ENCODE data around the gene PDPR.
"Not testable (repeated sequence)": the region's sequence is repeated elsewhere in the genome, so short reads cannot be mapped to it uniquely, and the experiment has no call there.

PDPR gene

GRCh38 chr16:70128844-70129243, 14.7 kb downstream of the PDPR start:
- not testable (repeated sequence) for DNase-seq (ENCODE audit: low spot score)

- not testable (repeated sequence) for DNase-seq (ENCODE audit: low spot score)
These were observed 21.7 kb downstream of the PDPR start for GRCh38 chr16:70135796-70136195.

DNA sequence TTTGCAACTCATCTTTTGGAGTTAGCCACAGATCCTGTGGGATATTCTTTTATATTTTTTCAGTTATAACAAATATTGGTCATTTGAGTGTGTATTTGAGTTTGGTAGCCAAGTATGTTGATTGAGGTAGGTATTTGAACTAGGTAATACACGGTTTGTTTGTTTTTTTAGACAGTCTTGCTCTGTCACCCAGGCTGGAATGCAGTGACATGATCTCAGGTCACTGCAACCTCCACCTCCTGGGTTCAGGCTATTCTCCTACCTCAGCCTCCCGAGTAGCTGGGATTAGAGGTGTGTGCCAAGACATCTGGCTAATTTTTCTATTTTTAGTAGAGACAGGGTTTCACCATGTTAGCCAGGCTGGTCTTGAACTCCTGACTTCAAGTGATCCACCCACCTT, 22.5 kb downstream of the PDPR start:
- not testable (repeated sequence) for DNase-seq (ENCODE audit: low spot score)

DNA sequence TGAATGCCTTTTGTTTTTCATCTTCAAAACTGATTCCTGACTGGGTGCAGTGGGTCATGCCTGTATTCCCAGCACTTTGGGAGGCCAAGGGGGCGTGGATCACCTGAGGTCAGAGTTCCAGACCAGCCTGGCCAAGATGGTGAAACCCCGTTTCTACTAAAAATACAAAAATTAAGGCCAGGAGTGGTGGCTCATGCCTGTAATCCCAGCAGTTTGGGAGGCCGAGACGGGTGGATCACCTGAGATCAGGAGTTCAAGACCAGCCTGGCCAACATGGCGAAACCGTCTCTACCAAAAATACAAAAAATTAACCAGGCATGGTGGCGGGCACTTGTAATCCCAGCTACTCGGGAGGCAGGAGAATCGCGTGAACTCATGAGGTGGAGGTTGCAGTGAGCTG, 28.6 kb downstream of the PDPR start:
- not testable (repeated sequence) for DNase-seq (ENCODE audit: low spot score)

DNA sequence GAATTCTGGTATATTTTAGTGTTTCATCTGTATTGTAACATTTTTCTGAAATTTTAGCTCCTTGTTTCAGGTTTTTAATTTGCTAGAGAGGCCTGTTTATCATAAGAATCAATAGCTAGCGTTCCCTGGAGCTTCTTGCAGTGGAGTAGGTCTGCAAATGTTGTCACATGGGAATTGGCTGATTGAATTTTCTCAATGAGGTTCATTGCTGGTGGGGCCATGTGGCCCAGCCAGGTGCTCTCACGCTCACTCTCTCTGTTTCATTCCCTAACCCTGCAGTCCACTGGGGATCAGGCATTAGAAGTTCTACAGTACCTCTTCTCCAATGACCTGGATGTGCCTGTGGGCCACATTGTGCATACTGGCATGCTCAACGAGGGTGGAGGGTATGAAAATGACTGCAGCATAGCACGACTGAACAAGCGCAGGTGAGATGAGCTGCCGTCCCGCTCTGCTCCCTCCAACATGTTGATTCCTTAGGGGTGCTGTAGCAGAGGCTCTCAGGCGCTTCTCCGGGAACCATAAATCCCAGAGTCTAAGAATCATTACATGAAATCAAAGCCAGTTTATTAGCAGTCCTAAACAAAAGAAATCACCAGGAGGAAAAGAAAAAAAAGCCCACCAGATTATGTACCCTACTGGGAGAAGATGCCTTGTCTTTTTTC, 29.2 kb downstream of the PDPR start:
- not testable (repeated sequence) for DNase-seq (ENCODE audit: low spot score)

DNA sequence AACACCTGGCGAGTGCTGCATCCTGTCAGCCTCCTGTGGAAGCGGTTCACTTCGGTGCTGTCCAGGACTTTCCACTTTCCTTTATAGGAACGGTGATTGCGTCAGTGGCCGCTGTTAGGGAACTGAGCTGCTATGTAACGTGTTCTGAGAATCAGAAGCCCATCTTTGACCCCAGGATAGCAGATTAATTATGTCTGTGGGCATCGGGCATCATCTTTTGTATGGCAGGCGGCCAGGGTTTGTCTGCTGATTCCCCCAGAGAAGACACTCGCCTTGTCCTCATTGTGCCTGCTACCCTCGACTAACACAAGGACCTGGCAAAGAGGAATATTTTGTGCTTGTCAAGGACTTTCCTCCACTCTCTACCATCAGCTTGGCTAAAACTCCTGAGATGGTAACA, 33.7 kb downstream of the PDPR start:
- not testable (repeated sequence) for DNase-seq (ENCODE audit: low spot score)

DNA sequence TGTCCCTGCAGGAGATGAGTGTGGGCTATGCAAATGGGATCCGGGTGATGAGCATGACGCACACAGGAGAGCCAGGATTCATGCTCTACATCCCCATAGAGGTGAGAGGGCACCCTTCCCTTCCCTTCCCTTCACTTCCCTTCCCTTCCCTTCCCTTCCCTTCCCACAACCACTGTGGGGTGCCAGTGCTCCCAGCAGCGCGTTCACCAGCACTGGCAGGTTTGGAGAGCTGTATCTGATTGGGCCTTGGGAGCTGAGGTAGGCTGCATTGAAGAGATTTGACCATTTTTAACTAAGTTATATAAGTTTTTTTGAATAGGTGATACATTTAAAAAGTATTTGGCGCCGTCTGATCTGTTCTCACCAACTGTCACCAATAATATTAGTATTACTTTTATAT, 34.3 kb downstream of the PDPR start:
- DNase-seq (ENCODE audit: low spot score): not testable (repeated sequence)

- not testable (repeated sequence) for DNase-seq (ENCODE audit: low spot score)
These were observed 35.2 kb downstream of the PDPR start for GRCh38 chr16:70149296-70149695.

DNA sequence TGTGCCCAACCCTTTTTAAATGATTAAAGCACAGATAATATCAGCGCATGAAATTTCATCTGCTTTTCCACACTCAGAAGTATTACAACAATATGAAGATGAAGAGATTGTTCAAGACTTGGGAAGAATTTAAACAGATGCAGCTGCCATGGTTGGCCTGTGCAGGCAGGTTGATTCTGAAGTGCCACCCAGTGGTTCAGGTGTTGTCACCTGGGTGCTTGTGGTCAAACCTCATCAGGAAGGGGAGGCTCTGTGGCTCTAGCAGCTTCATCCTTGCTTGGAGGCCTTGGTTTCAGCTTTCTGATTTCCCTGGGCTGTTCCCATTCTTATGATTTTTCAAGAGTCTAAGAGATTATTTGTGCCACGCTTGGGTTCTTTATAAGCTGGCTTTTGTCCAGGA, 37.3 kb downstream of the PDPR start:
- no peak for DNase-seq (ENCODE audit: low spot score)

GRCh38 chr16:70151941-70152509, 37.9 kb downstream of the PDPR start:
- no peak for DNase-seq (ENCODE audit: low spot score)

GRCh38 chr16:70152578-70153302, 38.6 kb downstream of the PDPR start:
- no peak for DNase-seq (ENCODE audit: low spot score)

GRCh38 chr16:70154736-70155135, 40.6 kb downstream of the PDPR start:
- DNase-seq (ENCODE audit: low spot score): not testable (repeated sequence)

- DNase-seq (ENCODE audit: low spot score): no peak
These were observed 42.3 kb downstream of the PDPR start for GRCh38 chr16:70156207-70156978.

DNA sequence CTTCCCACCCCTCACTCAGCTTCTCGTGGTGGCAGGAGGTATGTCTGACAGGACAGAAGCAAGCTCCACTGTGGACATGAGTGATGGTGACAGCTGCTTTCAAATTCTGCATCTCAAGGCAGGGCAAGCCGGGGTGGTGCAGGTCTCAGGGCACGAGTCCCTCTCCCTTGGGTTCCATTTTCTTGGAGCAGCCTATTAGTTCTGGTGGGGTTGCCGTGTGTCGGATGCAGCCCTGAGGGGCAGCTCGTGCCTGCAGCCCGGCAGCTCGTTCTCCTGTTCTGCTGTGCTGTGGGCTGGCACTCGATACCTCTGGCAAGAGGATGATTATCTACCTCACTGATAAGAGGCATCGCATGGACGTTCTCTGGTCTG, 43.0 kb downstream of the PDPR start:
- DNase-seq (ENCODE audit: low spot score): no peak

- no peak for DNase-seq (ENCODE audit: low spot score)
These were observed 43.5 kb downstream of the PDPR start for GRCh38 chr16:70157477-70158260.

DNA sequence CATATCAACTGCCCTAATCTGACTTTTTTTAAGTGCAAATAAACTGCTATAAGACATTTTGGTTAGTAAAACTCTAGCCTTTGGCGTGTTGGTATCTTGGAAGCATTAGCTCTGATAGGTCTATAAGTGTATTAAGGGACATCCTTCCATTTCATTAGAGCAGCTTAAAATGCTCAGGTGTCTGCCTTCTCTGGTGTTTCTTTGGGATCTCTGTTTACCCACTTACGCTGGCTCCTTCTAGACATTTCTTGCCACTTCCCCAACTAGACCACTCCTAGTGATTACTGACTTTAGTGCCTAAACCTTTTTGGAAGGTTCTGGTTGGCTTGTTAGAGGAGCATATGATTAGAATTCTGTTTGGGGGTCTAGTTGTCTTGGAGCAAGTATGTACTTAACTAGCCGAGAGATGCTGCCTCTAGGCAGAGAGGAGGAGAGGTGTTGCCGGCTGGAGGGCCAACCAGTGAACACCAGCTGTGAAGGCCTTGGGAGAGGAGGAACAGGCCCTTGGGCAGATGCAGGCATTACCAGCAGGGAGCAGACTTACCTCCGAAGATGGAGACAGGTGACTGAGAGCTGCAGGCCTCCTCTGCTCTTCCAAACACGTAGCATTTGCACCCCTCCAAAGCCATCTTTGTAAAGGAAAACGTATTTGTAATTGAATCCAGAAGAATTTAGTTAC, 44.3 kb downstream of the PDPR start:
- DNase-seq (ENCODE audit: low spot score): no peak

DNA sequence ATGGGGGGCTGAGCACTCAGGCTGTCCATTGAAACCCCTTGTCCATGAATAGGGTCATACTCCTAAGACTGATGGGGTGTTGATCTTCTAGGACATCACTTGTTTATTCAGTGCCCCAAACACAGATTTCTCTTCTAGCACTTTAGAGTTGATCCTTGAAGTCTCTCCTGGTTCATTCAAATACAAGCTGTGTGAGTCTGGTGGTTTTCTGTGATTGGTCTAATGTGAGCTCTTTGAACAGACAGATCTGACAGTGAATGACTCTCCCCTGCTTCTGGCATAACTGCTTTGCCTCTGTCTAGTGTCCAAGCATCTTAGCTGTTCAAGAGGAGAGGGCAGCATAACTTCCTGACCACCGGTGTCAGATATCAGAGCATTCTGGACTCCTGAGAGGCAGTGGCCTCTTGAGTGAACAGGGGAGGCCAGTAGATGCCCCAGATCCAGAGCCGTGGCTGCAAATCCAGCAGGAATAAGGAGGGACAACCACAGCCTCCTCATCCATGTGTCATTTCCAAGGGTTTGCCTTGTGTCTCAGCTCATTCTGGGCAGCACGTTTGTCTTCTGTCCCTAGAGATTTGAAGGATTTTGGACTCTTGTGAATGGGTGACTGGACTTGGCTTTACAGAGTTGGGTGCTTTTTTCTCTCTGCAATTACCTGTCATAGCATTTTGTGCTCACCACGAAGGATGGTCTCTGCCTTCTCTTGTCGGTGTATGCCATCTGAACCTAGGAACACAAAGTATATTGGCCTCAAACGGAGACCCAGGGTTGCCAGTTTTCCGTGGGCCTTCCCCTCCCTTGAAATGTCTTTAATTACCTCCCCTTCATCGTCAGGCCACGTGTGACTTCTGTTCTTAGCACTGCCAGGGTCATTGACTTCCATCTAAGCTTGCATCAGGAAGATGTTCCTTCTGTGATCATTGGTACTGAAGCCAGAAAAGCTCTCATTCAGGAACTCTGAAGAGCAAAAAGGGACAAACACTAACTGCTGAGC, 45.5 kb downstream of the PDPR start:
- no peak for DNase-seq (ENCODE audit: low spot score)

DNA sequence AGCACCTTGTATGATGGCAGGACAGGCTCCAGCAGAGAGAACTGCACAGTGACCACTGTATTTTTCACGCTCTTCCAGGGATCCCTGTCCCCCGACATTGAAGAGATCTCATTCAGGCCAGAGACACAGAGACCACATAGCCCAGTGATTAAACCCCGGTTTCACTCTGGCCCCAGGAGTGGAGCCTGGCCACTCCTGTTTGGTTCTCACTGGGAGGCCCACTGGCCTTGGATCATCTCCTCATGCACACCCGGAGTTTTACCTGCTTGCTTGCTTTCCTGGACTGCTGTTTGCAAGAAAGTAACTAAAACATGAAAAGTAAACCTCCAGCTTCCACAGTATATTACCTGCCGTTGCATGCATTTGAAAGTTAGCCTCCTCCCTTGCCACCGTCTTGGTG, 46.3 kb downstream of the PDPR start:
- DNase-seq (ENCODE audit: low spot score): no peak

DNA sequence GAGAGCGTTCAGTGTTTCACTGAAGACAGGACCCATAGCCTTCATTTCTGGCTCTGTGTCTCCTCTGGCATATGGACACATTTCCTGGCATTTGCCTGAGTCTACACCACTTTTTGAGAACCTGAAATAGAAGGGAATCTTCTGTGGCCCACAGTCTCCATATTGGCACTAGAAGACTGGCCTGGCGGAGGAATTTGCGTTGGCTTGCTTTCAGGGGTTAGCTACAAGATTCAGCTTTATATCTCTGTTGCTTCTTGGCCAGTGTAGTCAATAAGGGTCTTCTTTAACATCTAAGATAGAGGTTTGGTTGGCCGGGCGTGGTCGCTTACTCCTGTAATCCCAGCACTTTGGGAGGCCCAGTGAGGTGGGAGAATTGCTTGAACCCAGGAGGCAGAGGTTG, 46.7 kb downstream of the PDPR start:
- no peak for DNase-seq (ENCODE audit: low spot score)

- DNase-seq (ENCODE audit: low spot score): no peak
These were observed 47.2 kb downstream of the PDPR start for GRCh38 chr16:70161350-70161749.

Measured in activated CD4-positive, alpha-beta T cell treated with anti-CD3 and anti-CD28 coated beads, Interleukin-2, Interleukin-4, amounts not matched to agents 100 ng/mL and 50 ng/mL, durations not matched to agents 16 hours and 8 hours (primary cell).